ENCODE data around the gene DENND2A. TPM values are rescaled to one million over a fixed set of nuclear protein-coding genes. Genes with fewer than 3 reads are reported as not detected.
"Not testable (repeated sequence)": the region's sequence is repeated elsewhere in the genome, so short reads cannot be mapped to it uniquely, and the experiment has no call there.

The DENND2A gene
- total RNA-seq, 1 experiment from 2014 or later = 0.49 TPM

DNA sequence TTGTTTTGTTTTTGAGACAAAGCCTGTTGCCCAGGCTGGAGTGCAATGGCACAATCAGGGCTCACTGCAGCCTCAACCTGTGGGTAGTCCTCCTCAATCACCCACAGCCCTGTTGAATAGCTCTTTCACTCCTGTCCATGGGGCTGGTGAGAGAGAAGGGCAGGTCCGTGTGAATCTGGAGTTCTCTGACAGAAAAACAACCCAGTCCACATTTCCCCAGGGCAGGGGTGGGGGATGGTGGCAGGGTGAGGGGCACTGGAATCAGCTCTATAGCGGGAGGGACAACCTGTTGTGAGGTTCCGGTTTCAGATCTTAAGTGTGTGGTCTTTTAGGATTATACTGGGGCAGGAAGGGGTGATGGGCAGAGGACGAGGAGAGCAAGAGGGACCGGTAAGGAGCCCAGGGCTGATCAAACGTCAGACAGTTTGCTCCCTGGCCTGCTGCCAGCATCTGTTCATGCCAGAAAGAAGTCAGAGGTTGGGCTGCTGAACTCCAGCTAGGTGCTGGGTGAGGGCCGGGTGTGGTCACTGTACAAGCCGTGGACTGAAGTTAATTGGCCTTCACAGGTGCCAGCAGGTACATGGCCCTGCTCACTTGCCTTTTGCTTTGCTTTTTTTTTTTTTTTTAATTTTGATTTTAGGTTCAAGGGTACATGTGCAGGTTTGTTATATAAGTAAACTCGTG lies 128.2 kb downstream of the DENND2A start:
- CTCF ChIA-PET = no interaction called here
- H3K36me3 ChIP-seq (ENCODE audit: insufficient read depth, low read length, poor library complexity, severe bottlenecking) = no peaks in the 10 kb centered on the region
- no peak overlapping the region for H3K4me3 ChIP-seq (ENCODE audit: low read depth, low read length, poor library complexity, severe bottlenecking)
- H3K27ac ChIP-seq (ENCODE audit: low read depth, low read length, poor library complexity, severe bottlenecking) = no peak overlapping the region
- POLR2A ChIA-PET (ENCODE audit: low non-redundant PET) = no interaction called here
- DNase-seq (ENCODE audit: low spot score) = no peak
- BruUV-seq (replicated peaks) = no TSS peak
- no peaks in the 10 kb centered on the region for H3K4me1 ChIP-seq (ENCODE audit: insufficient read depth, low read length, poor library complexity, severe bottlenecking)
- intact Hi-C loops (cut with micrococcal nuclease; ENCODE audit: unreplicated experiment) = loop anchor here (10.0 kb wide), 1 partner anchor 1022 kb away; no protein-coding TSS in a partner anchor
- no peaks in the 10 kb centered on the region for H3K9me3 ChIP-seq (ENCODE audit: low read depth, low read length, poor library complexity, severe bottlenecking)
- TF ChIP-seq EZH2 (IDR thresholded peaks at IDR 0.05; ENCODE audit: borderline replicate concordance, low read depth, low read length, poor library complexity, severe bottlenecking) = no peak
- no peak for TF ChIP-seq CTCF (conservative IDR thresholded peaks at IDR 0.05; ENCODE audit: low read depth, low read length)
- no peaks in the 10 kb centered on the region for H3K27me3 ChIP-seq (replicated peaks; ENCODE audit: insufficient read depth, low read depth, low read length, poor library complexity)

DNA sequence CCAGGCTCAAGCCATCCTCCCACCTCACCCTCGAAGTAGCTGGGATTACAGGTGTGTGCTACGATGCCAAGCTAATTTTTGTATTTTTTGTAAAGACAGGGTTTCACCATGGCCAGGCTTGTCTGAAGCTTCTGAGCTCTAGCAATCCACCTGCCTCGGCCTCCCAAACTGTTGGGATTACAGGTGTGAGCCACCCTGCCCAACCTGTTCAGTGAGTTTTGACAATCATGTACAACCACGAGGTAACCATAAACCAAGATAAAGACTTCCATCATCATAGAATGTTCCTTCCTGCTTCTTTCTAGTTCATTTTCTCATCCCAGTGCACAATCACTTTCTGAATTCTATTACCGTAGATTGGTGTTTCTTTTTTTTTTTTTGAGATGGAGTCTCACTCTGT lies 130.8 kb downstream of the DENND2A start:
- no peak for TF ChIP-seq CTCF (conservative IDR thresholded peaks at IDR 0.05; ENCODE audit: low read depth, low read length)
- TF ChIP-seq EZH2 (IDR thresholded peaks at IDR 0.05; ENCODE audit: borderline replicate concordance, low read depth, low read length, poor library complexity, severe bottlenecking) = no peak
- ChIA-PET POLR2A (ENCODE audit: low non-redundant PET) (interaction anchor here (0.7 kb wide), 1 partner anchor 1186 kb away, joined by 6 read pairs; no protein-coding TSS in a partner anchor), CTCF (no interaction called here)
- H3K27ac ChIP-seq (ENCODE audit: low read depth, low read length, poor library complexity, severe bottlenecking) = no peak overlapping the region
- intact Hi-C loops (cut with micrococcal nuclease; ENCODE audit: unreplicated experiment) = loop anchor here (10.0 kb wide), 1 partner anchor 1025 kb away; no protein-coding TSS in a partner anchor
- no TSS peak for BruUV-seq (replicated peaks)
- no peaks in the 10 kb centered on the region for H3K36me3 ChIP-seq (ENCODE audit: insufficient read depth, low read length, poor library complexity, severe bottlenecking)
- H3K9me3 ChIP-seq (ENCODE audit: low read depth, low read length, poor library complexity, severe bottlenecking) = no peaks in the 10 kb centered on the region
- no peak overlapping the region for H3K4me3 ChIP-seq (ENCODE audit: low read depth, low read length, poor library complexity, severe bottlenecking)
- H3K27me3 ChIP-seq (replicated peaks; ENCODE audit: insufficient read depth, low read depth, low read length, poor library complexity) = no peaks in the 10 kb centered on the region
- no peaks in the 10 kb centered on the region for H3K4me1 ChIP-seq (ENCODE audit: insufficient read depth, low read length, poor library complexity, severe bottlenecking)
- DNase-seq (ENCODE audit: low spot score) = no peak

DNA sequence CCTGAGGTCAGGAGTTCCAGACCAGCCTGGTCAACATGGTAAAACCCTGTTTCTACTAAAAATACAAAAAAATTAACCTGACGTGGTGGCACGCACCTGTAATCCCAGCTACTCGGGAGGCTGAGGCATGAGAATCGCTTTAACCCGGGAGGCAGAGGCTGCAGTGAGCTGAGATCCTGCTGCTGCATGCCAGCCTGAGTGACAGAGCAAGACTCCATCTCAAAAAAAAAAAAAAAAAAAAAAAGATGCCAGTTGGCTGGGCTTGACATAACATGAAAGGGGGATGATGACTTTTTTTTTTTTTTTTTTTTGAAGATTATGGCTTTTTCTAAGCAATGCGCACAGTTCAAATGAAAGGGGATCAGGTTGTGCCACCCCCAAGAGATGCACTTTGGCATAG lies 133.1 kb downstream of the DENND2A start:
- POLR2A ChIA-PET (ENCODE audit: low non-redundant PET); H3K27me3 ChIP-seq (replicated peaks; ENCODE audit: insufficient read depth, low read depth, low read length, poor library complexity); H3K27ac ChIP-seq (ENCODE audit: low read depth, low read length, poor library complexity, severe bottlenecking); DNase-seq (ENCODE audit: low spot score); H3K9me3 ChIP-seq (ENCODE audit: low read depth, low read length, poor library complexity, severe bottlenecking); H3K36me3 ChIP-seq (ENCODE audit: insufficient read depth, low read length, poor library complexity, severe bottlenecking); BruUV-seq (replicated peaks); CTCF ChIA-PET; H3K4me1 ChIP-seq (ENCODE audit: insufficient read depth, low read length, poor library complexity, severe bottlenecking); intact Hi-C loops (cut with micrococcal nuclease; ENCODE audit: unreplicated experiment); H3K4me3 ChIP-seq (ENCODE audit: low read depth, low read length, poor library complexity, severe bottlenecking): not testable (repeated sequence)
